Adrenal gland (tissue), 12 donors: ENCODE measurements around the gene CMTM6. TPM values are rescaled to one million over a fixed set of nuclear protein-coding genes. Genes with fewer than 3 reads are reported as not detected.

Experiments
- DNase-seq, 7 donors: peaks; one replicate each; pipeline ENCODE4 v3.0.0-alpha.2; 2019 to 2020
- H3K27ac ChIP-seq, 5 donors: fragments of 200-600 bp; sonication (generic) in 4 of 5; 1 replicate in 3 of 5; 2 replicates in 2 of 5; pipeline versions ENCODE4 v1.5.1 to v1.8.0; 2016 to 2020; ENCODE audit warnings: mild to moderate bottlenecking in 1 of 5
- H3K27me3 ChIP-seq: fragments of 200-600 bp; 2 replicates; pipeline ENCODE4 v1.8.0; 2021
- H3K36me3 ChIP-seq, 2 donors: fragments of 200-600 bp; replicated peaks in 1 of 2; 1 replicate in 1 of 2; 2 replicates in 1 of 2; pipeline versions ENCODE4 v1.5.1 to v1.8.0; 2018 to 2022
- H3K4me1 ChIP-seq, 2 donors: fragments of 200-600 bp; replicated peaks in 1 of 2; 1 replicate in 1 of 2; 2 replicates in 1 of 2; pipeline versions ENCODE4 v1.5.1 to v1.8.0; 2018 to 2021
- H3K4me3 ChIP-seq, 4 donors: fragments of 200-600 bp; sonication (generic) in 3 of 4; one replicate each; pipeline ENCODE4 v1.5.1; 2016 to 2018
- H3K9me3 ChIP-seq, 3 donors: fragments of 200-600 bp; sonication (generic) in 1 of 3; replicated peaks in 1 of 3; 1 replicate in 2 of 3; 2 replicates in 1 of 3; pipeline versions ENCODE4 v1.5.1 to v1.8.0; 2016 to 2021
- POLR2A ChIP-seq, 2 donors: fragments of 450-650 bp; IDR thresholded peaks; one replicate each; pipeline ENCODE4 v1.6.1; 2017; ENCODE audit warnings: antibody characterized with exemption in 2 of 2, mild to moderate bottlenecking in 2 of 2, moderate library complexity in 1 of 2
- WGBS, 4 donors: extraction: QIAGEN DNeasy Blood & Tissue Kit in 2 of 4; methylation state at CpG; one replicate each; pipeline versions ENCODE4 v1.1.5 to v1.1.7; 2013 to 2017; 5-methylcytosine and 5-hydroxymethylcytosine counted together
- intact Hi-C, 2 donors: fragments of 100-400 bp; cut with DNase I; formaldehyde crosslinking; loops; one replicate each; pipeline versions ENCODE4 v1.14.1 to v1.15.0; 2022 to 2023
- polyA plus RNA-seq, 3 donors: library from polyadenylated mRNA; stranded (reverse); fragments of 200-250 nt in 2 of 3; fragments of 350-450 nt in 1 of 3; fragmentation: Illumina TruSeq in 1 of 3; extraction: RNeasy Lipid Tissue Mini Kit (QIAGEN cat#74804) in 1 of 3; gene quantifications; one replicate each; pipeline ENCODE4 v1.2.3, GENCODE V29; 2013 to 2014
- total RNA-seq, 9 donors: library from RNA; depleted of rRNA in 4 of 9; stranded (reverse); fragments of >200 nt in 4 of 9; fragments of 120-200 nt in 1 of 9; fragmentation: NEBNext Ultra II Directional in 1 of 9; extraction: Animal tissue kit (Norgen Biotek cat#: 25700) in 1 of 9; gene quantifications; one replicate each; pipeline versions ENCODE4 v1.1.0 to v1.2.4, GENCODE V29; 2013 to 2023
- TF ChIP-seq, protein P1 (sequence below), 6 experiments: fragments of 450-650 bp in 4 of 6; fragments of 200-600 bp in 2 of 6; sonication (generic) in 1 of 6; IDR thresholded peaks; 1 replicate in 5 of 6; 2 replicates in 1 of 6; pipeline versions ENCODE4 v1.5.1 to v1.8.0; 2016 to 2021; ENCODE audit warnings: antibody characterized with exemption in 6 of 6, mild to moderate bottlenecking in 2 of 6, moderate library complexity in 1 of 6
- donor health status: healthy with polysubstance abuse.
- donor health status: Bipolar disorder and iron deficiency.
- donor health status: DM: yes; HTN: yes; CAD: no.
- donor health status: DM: no; HTN: no; CAD: no.
- donor health status: DM: no; HTN: no; CAD: no.
- donor health status: DM: yes; HTN: yes; CAD: no.

CMTM6 gene
- total and polyA plus RNA-seq, 12 donors, result 13.5 to 62.5 (median 42.4) TPM

- H3K4me3 ChIP-seq, result no peak overlapping the region
- TF ChIP-seq POLR2A (IDR thresholded peaks at IDR 0.05), result no peak
- TF ChIP-seq, protein P1, sequence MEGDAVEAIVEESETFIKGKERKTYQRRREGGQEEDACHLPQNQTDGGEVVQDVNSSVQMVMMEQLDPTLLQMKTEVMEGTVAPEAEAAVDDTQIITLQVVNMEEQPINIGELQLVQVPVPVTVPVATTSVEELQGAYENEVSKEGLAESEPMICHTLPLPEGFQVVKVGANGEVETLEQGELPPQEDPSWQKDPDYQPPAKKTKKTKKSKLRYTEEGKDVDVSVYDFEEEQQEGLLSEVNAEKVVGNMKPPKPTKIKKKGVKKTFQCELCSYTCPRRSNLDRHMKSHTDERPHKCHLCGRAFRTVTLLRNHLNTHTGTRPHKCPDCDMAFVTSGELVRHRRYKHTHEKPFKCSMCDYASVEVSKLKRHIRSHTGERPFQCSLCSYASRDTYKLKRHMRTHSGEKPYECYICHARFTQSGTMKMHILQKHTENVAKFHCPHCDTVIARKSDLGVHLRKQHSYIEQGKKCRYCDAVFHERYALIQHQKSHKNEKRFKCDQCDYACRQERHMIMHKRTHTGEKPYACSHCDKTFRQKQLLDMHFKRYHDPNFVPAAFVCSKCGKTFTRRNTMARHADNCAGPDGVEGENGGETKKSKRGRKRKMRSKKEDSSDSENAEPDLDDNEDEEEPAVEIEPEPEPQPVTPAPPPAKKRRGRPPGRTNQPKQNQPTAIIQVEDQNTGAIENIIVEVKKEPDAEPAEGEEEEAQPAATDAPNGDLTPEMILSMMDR (IDR thresholded peaks at IDR 0.05), result no peak
- intact Hi-C loops, result no loop called here
- no peaks in the 10 kb centered on the region for H3K9me3 ChIP-seq
- H3K27me3 ChIP-seq, result no peaks in the 10 kb centered on the region
- no peaks in the 10 kb centered on the region for H3K36me3 ChIP-seq
- WGBS, 4 donors, result 87 to 93% (median 91%) methylated on average over 11 to 15 of the region's 15 CpGs
- H3K27ac ChIP-seq, result no peak overlapping the region
- H3K4me1 ChIP-seq, result no peaks in the 10 kb centered on the region
- DNase-seq, result peak in 1 of 7 donors; percentile 30
These were observed 46.8 kb downstream of the CMTM6 start for GRCh38 chr3:32455609-32456428.

DNA sequence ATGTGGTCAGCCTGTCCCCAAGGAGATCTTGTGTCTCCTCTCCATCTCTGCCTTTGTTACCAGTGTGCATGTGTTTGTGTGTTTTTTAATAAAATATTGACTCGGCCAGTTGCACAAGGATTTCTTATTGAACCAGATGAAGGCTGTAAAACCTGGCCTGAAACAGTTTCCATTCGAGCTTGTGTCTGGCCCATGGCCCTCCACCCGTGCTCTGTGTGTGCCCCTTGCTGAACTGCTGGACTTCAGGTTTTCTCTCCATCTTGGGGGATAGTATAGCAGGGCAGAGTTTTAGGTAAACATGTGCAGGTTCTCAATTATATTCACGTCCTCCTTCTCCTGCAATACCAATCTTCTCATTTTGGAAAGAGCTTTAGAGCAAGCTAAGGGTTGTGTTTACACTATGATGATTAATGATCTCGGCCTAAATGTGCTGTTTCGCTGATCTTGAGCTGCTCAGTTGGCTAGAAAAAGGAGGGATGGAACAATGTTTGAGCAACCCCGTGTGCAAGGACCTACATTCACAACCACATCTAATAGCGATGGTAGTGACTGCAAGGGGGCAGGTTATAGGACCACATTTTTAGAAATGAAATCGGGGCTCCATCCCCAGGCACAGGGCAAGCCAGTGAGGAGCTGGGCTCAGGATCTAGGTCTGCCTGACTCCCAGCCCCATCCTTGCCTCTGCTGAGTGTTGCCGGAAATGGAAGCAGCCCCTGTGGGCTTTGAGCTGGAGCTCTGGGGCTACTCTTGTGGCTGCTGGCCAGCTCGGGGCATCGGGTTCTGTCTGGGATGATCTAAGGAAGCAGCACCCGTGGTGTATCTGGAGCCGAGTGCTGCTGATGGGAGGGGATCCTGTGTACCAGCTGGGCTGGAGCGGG lies 47.7 kb downstream of the CMTM6 start:
- Histone ChIP-seq H3K9me3 (no peaks in the 10 kb centered on the region), H3K4me1 (no peaks in the 10 kb centered on the region), H3K36me3 (no peaks in the 10 kb centered on the region), H3K27ac (no peak overlapping the region), H3K27me3 (no peaks in the 10 kb centered on the region), H3K4me3 (no peak overlapping the region)
- TF ChIP-seq, protein P1 (IDR thresholded peaks at IDR 0.05), result no peak
- TF ChIP-seq POLR2A (IDR thresholded peaks at IDR 0.05), result no peak
- WGBS, 4 donors, result 88 to 94% (median 91%) methylated on average over 9 to 15 of the region's 15 CpGs
- intact Hi-C loops, result no loop called here
- DNase-seq, result peak in 1 of 7 donors; percentile 2

DNA sequence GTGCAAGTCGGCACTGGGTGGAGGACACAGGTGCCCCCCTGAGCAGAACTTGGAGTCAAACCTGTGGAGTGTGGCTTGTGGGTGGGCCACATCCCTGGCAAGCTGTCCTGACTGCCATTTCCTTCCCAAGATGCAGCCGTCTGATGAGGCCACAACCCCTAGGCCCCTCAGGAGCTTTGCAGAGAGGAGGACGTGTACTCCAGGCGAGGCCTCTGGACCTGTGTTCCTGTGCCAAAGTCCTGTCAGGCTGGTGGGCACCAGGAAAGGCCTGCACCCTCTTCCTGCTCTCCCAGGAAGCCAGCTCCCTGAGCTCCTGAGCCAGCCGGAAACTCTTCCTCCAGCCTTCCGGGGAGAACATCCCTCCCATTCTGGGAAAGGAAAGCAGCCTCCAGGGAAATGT lies 48.5 kb downstream of the CMTM6 start:
- WGBS, 4 donors, result 82 to 95% (median 89%) methylated on average over 4 to 6 of the region's 6 CpGs
- intact Hi-C loops, result no loop called here
- DNase-seq, result peak in 2 of 7 donors; percentile 3 to 24

DNA sequence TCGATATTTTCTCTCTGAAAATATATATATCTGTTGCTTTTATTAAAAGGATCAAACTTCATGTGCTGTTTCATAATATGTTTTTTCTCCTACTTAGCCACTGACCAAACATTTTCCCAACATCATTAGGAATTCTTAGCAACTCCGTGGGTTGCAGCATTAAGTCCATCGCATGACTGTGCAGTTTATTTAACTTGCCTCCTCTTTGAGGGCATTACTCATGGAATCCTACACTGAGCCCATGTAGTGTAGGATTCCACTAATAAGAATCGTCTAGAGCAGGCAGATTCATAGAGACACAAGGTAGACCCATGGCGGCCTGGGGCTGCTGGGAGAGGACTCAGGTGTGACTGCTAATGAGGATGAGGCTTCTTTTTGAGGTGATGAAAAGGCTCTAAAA lies 49.3 kb downstream of the CMTM6 start:
- Histone ChIP-seq H3K27ac (no peak overlapping the region), H3K9me3 (no peaks in the 10 kb centered on the region), H3K4me1 (no peaks in the 10 kb centered on the region), H3K27me3 (no peaks in the 10 kb centered on the region), H3K4me3 (no peak overlapping the region), H3K36me3 (no peaks in the 10 kb centered on the region)
- no peak for TF ChIP-seq POLR2A (IDR thresholded peaks at IDR 0.05)
- TF ChIP-seq, protein P1 (IDR thresholded peaks at IDR 0.05), result no peak
- 95 to 97% (median 96%) methylated on average over 5 of the region's 5 CpGs for WGBS, 4 donors
- no peak for DNase-seq
- intact Hi-C loops, result no loop called here

More for the DNA sequence above, 48.5 kb downstream of the CMTM6 start:
- Histone ChIP-seq H3K4me1 (no peaks in the 10 kb centered on the region), H3K27me3 (no peaks in the 10 kb centered on the region), H3K36me3 (no peaks in the 10 kb centered on the region), H3K9me3 (no peaks in the 10 kb centered on the region), H3K4me3 (no peak overlapping the region), H3K27ac (no peak overlapping the region)
- TF ChIP-seq, protein P1 (IDR thresholded peaks at IDR 0.05), result no peak
- TF ChIP-seq POLR2A (IDR thresholded peaks at IDR 0.05), result no peak
